HG02610 (cell line): ENCODE data around the gene FNDC11.
"Not testable (repeated sequence)": the region's sequence is repeated elsewhere in the genome, so short reads cannot be mapped to it uniquely, and the experiment has no call there.

ENCODE experiments used
- ATAC-seq: cut with Tn5 transposase; IDR thresholded peaks from one replicate; pipeline ENCODE4 v1.9.1; 2021; ENCODE audit warnings: mild to moderate bottlenecking, moderate library complexity; ENCODE audit not compliant: unreplicated experiment

FNDC11 gene

GRCh38 chr20:63596423-63596822 is 42.5 kb downstream of the FNDC11 start:
- no peak for ATAC-seq

GRCh38 chr20:63597651-63598478 is 43.9 kb downstream of the FNDC11 start:
- ATAC-seq, result no peak

GRCh38 chr20:63598479-63599395 is 44.8 kb downstream of the FNDC11 start:
- no peak for ATAC-seq

DNA sequence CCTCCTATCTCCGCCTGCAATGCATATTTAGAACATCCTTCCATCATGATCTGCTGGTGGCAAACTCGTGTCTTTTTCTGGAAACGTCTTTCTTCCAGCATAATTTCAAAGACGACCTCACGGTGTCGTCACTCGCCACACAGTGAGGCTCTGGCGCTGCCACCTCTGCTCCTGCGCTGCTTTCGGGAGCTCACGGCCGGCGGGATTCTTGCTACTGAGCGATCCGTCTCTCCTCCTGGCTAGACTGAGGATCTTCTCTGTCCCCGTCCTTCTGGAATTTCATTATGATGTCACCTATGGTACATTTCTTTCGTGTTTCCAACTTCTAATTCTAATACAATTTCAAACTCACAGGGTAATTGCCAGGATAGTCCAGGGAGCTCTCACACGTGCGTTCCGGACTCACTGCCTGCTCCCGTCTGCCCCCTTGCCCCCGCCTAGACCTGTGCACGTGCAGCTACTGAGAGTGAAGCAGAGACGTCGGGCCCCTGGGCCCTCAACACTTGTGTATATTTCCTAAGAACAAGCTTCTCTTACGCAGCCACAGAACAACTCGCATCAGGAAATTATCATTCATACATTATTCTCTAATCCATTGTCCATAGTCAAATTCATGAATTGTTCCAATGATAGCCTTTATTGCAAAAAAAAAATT is 45.6 kb downstream of the FNDC11 start:
- no peak for ATAC-seq

- not testable (repeated sequence) for ATAC-seq
Measured at GRCh38 chr20:63601679-63602078, 47.7 kb downstream of the FNDC11 start.

DNA sequence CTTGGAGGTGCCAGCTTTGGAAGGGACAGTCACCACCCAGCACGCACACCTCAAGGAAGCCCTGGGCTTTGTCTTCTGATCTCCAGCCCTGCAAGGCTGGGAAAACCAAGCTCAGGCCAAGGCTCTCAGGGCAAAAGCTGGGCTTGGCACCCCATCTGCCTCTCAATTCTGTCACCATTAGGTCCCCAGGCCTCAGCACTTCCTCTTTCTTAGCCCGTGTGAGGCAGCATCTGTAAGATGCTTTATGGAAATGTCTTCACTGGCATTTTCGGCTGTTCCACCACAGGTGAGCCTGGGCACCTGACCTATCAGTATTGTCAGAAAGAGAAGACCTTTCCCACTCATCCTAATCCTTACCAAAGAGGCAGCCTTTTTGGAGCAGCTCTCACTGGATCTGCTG is 48.4 kb downstream of the FNDC11 start:
- ATAC-seq, result no peak
